Measurements from ENCODE around the gene GPC5. TPM values are rescaled to one million over a fixed set of nuclear protein-coding genes. Genes with fewer than 3 reads are reported as not detected.

Gene GPC5
- total and polyA plus RNA-seq, 10 donors: 0.04 to 0.83 (median 0.26) TPM; not detected in 3

GRCh38 chr13:91729859-91730258 is 331.4 kb downstream of the GPC5 start:
- TF ChIP-seq POLR2AphosphoS5 (IDR thresholded peaks at IDR 0.05) (no peak), CTCF (IDR thresholded peaks at IDR 0.05 in 8 of 11, conservative IDR thresholded peaks at IDR 0.05 in 3 of 11) (no peak), POLR2A (IDR thresholded peaks at IDR 0.05) (no peak)
- H3K27ac ChIP-seq: no peak overlapping the region
- WGBS, 5 donors: 66 to 85% (median 79%) methylated on average over 1 of the region's 1 CpG
- no peak for DNase-seq
- no peaks in the 10 kb centered on the region for H3K9me3 ChIP-seq
- H3K4me1 ChIP-seq: no peaks in the 10 kb centered on the region
- no peaks in the 10 kb centered on the region for H3K27me3 ChIP-seq (replicated peaks in 1 of 7)
- H3K36me3 ChIP-seq: no peaks in the 10 kb centered on the region
- H3K4me3 ChIP-seq: no peak overlapping the region
- intact Hi-C loops (cut with DNase I; ENCODE audit: low total_unique reads): no loop called here

DNA sequence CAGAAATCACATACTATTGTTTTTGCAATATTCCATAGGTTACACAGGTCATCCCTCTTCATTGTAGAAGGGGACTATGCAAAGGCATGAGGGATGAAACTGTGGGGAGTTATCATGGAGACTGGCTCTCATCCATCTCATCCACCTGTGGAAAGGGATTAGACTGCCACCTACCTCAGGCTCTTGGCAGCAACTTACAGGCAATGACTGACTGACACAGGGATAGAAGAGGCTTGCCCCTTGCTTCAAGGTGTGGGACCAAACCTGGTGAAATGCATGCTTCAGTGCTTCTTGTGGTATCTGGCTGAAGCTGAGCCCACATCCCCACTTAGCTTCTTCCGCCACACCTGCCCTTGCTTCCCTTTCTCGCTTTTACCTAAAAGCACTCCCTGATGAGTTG is 341.3 kb downstream of the GPC5 start:
- H3K27ac ChIP-seq: no peak overlapping the region
- WGBS, 5 donors: 72 to 98% (median 93%) methylated on average over 2 of the region's 2 CpGs
- no peaks in the 10 kb centered on the region for H3K36me3 ChIP-seq
- no peak overlapping the region for H3K4me3 ChIP-seq
- intact Hi-C loops (cut with DNase I; ENCODE audit: low total_unique reads): no loop called here
- DNase-seq: no peak
- no peak for TF ChIP-seq POLR2A (IDR thresholded peaks at IDR 0.05)
- no peak for TF ChIP-seq POLR2AphosphoS5 (IDR thresholded peaks at IDR 0.05)
- no peak for TF ChIP-seq CTCF (IDR thresholded peaks at IDR 0.05 in 8 of 11, conservative IDR thresholded peaks at IDR 0.05 in 3 of 11)
- H3K9me3 ChIP-seq: peaks cover 0 to 7% (median 0%) of the 10 kb centered on the region in 8 donors
- no peaks in the 10 kb centered on the region for H3K4me1 ChIP-seq
- H3K27me3 ChIP-seq (replicated peaks in 1 of 7): no peaks in the 10 kb centered on the region

- Histone ChIP-seq H3K4me3 (no peak overlapping the region), H3K27ac (no peak overlapping the region), H3K36me3 (no peaks in the 10 kb centered on the region), H3K27me3 (replicated peaks in 1 of 7) (no peaks in the 10 kb centered on the region), H3K9me3 (peaks cover 0 to 7% (median 0%) of the 10 kb centered on the region in 8 donors), H3K4me1 (no peaks in the 10 kb centered on the region)
- DNase-seq: no peak
- TF ChIP-seq POLR2A (IDR thresholded peaks at IDR 0.05): no peak
- TF ChIP-seq POLR2AphosphoS5 (IDR thresholded peaks at IDR 0.05): no peak
- TF ChIP-seq CTCF (IDR thresholded peaks at IDR 0.05 in 8 of 11, conservative IDR thresholded peaks at IDR 0.05 in 3 of 11): no peak
- intact Hi-C loops (cut with DNase I; ENCODE audit: low total_unique reads): no loop called here
- WGBS, 5 donors: 68 to 78% (median 76%) methylated on average over 2 of the region's 2 CpGs
These were observed 342.3 kb downstream of the GPC5 start for GRCh38 chr13:91740756-91741155.

- H3K4me1 ChIP-seq: no peaks in the 10 kb centered on the region
- H3K27ac ChIP-seq: no peak overlapping the region
- no peaks in the 10 kb centered on the region for H3K36me3 ChIP-seq
- no peak for DNase-seq
- TF ChIP-seq POLR2A (IDR thresholded peaks at IDR 0.05) (no peak), POLR2AphosphoS5 (IDR thresholded peaks at IDR 0.05) (no peak), CTCF (IDR thresholded peaks at IDR 0.05 in 8 of 11, conservative IDR thresholded peaks at IDR 0.05 in 3 of 11) (no peak)
- 79 to 89% (median 82%) methylated on average over 2 of the region's 2 CpGs for WGBS, 5 donors
- peaks cover 0 to 7% (median 0%) of the 10 kb centered on the region in 8 donors for H3K9me3 ChIP-seq
- intact Hi-C loops (cut with DNase I; ENCODE audit: low total_unique reads): no loop called here
- no peak overlapping the region for H3K4me3 ChIP-seq
- no peaks in the 10 kb centered on the region for H3K27me3 ChIP-seq (replicated peaks in 1 of 7)
These were observed 343.5 kb downstream of the GPC5 start for GRCh38 chr13:91741925-91742324.

Measured in spleen (tissue), 11 donors.